Fibroblast of lung (primary cell): ENCODE data around the gene WEE1. TPM values are rescaled to one million over a fixed set of nuclear protein-coding genes. Genes with fewer than 3 reads are reported as not detected.

Experiments
- DNase-seq, 2 donors: peaks; one replicate each; pipeline versions ENCODE4 v3.0.0 to v3.0.0-alpha.2; 2010; ENCODE audit warnings: low read depth in 2 of 2
- H2AFZ ChIP-seq: 2 replicates; pipeline ENCODE4 v1.5.1; 2012; ENCODE audit warnings: low read length, control low read depth, inconsistent platforms
- H3K27ac ChIP-seq: 2 replicates; pipeline ENCODE4 v1.5.1; 2011; ENCODE audit warnings: low read length, control low read depth; ENCODE audit not compliant: insufficient read depth
- H3K27me3 ChIP-seq: 2 replicates; pipeline ENCODE4 v1.5.1; 2011; ENCODE audit warnings: mild to moderate bottlenecking, low read length; ENCODE audit not compliant: control insufficient read depth, insufficient read depth
- H3K36me3 ChIP-seq: 2 replicates; pipeline ENCODE4 v1.5.1; 2011; ENCODE audit warnings: low read length; ENCODE audit not compliant: control insufficient read depth, insufficient read depth
- H3K4me1 ChIP-seq: 2 replicates; pipeline ENCODE4 v1.5.1; 2011; ENCODE audit warnings: low read length; ENCODE audit not compliant: control insufficient read depth, insufficient read depth; ENCODE audit errors: extremely low read depth
- H3K4me2 ChIP-seq: 2 replicates; pipeline ENCODE4 v1.5.1; 2011; ENCODE audit warnings: low read length, control low read depth; ENCODE audit not compliant: insufficient read depth; ENCODE audit errors: extremely low read depth
- H3K4me3 ChIP-seq, 4 experiments: fragments of 200-600 bp in 1 of 4; sonication (generic) in 1 of 4; replicated peaks in 1 of 4; 2 replicates each; pipeline ENCODE4 v1.5.1; 2011 to 2016; ENCODE audit warnings: low read length in 4 of 4, low read depth in 3 of 4, mild to moderate bottlenecking in 3 of 4, control low read depth in 2 of 4, inconsistent platforms in 1 of 4, mixed read lengths in 1 of 4; ENCODE audit not compliant: insufficient read depth in 1 of 4; ENCODE audit errors: control extremely low read depth in 1 of 4
- H3K79me2 ChIP-seq: 2 replicates; pipeline ENCODE4 v1.5.1; 2012; ENCODE audit warnings: mild to moderate bottlenecking, low read length, inconsistent platforms; ENCODE audit not compliant: control insufficient read depth, insufficient read depth
- H3K9ac ChIP-seq: 2 replicates; pipeline ENCODE4 v1.5.1; 2011; ENCODE audit warnings: mild to moderate bottlenecking, low read length, control low read depth; ENCODE audit not compliant: insufficient read depth
- H3K9me3 ChIP-seq: 2 replicates; pipeline ENCODE4 v1.5.1; 2012; ENCODE audit warnings: low read depth, low read length; ENCODE audit not compliant: control insufficient read depth, insufficient read depth
- H4K20me1 ChIP-seq: 2 replicates; pipeline ENCODE4 v1.5.1; 2011; ENCODE audit warnings: low read length; ENCODE audit not compliant: control insufficient read depth, insufficient read depth; ENCODE audit errors: extremely low read depth
- EZH2 ChIP-seq: IDR thresholded peaks from 2 replicates; pipeline ENCODE4 v1.5.1; 2012; ENCODE audit warnings: low read length, control low read depth, mild to moderate bottlenecking; ENCODE audit errors: missing control alignments
- polyA plus RNA-seq, 2 donors: library from polyadenylated mRNA; depleted of rRNA in 1 of 2; stranded (reverse) in 1 of 2; unstranded in 1 of 2; fragments of >200 nt; gene quantifications; 2 replicates each; pipeline ENCODE4 v1.2.1, GENCODE V29; 2011 to 2012; ENCODE audit warnings: missing spikeins in 1 of 2
- total RNA-seq: library from RNA; depleted of rRNA; stranded (reverse); fragments of >200 nt; gene quantifications from 2 replicates; pipeline ENCODE4 v1.2.1, GENCODE V29; 2014
- TF ChIP-seq, protein P1 (sequence below), 2 donors: IDR thresholded peaks in 1 of 2; conservative IDR thresholded peaks in 1 of 2; 1 replicate in 1 of 2; 2 replicates in 1 of 2; pipeline ENCODE4 v1.5.1; 2011 to 2012; ENCODE audit warnings: low read length in 2 of 2, control low read depth in 1 of 2, inconsistent platforms in 1 of 2, low read depth in 1 of 2, mild to moderate bottlenecking in 1 of 2

WEE1 gene
- total and polyA plus RNA-seq, 2 donors (not counting 1 experiment from before 2014, with no cell fraction given), result 55.2 to 77.5 TPM

DNA sequence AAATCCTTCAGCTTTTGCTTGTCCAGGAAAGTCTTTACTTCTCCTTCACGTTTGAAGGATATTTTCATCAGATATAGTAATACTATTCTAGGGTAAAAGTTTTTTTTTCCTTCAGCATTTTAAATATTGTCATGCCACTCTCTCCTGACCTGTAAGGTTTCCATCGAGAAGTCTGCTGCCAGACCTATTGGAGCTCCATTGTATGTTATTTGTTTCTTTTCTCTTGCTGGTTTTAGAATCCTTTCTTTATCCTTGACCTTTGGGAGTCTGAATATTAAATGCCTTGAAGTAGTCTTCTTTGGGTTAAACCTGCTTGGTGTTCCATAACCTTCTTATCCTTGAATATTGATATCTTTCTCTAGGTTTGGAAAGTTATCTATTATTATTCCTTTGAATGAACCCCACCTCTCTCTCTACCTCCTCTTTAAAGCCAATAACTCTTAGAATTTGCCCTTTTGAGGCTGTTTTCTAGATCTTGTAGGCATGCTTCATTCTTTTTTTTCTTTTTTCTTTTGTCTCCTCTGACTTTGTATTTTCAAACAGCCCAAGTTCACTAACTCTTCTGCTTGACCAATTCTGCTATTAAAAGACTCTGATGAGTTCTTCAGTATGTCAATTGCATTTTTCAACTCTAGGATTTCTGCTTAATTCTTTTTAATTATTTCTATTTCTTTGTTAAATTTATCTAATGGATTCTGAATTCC, 12.0 kb upstream of the WEE1 start:
- no peak for TF ChIP-seq EZH2
- TF ChIP-seq, protein P1, sequence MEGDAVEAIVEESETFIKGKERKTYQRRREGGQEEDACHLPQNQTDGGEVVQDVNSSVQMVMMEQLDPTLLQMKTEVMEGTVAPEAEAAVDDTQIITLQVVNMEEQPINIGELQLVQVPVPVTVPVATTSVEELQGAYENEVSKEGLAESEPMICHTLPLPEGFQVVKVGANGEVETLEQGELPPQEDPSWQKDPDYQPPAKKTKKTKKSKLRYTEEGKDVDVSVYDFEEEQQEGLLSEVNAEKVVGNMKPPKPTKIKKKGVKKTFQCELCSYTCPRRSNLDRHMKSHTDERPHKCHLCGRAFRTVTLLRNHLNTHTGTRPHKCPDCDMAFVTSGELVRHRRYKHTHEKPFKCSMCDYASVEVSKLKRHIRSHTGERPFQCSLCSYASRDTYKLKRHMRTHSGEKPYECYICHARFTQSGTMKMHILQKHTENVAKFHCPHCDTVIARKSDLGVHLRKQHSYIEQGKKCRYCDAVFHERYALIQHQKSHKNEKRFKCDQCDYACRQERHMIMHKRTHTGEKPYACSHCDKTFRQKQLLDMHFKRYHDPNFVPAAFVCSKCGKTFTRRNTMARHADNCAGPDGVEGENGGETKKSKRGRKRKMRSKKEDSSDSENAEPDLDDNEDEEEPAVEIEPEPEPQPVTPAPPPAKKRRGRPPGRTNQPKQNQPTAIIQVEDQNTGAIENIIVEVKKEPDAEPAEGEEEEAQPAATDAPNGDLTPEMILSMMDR (conservative IDR thresholded peaks at IDR 0.05 in 1 of 2, IDR thresholded peaks at IDR 0.05 in 1 of 2; ENCODE audit: low read depth in 1 of 2, low read length in 2 of 2), result no peak

DNA sequence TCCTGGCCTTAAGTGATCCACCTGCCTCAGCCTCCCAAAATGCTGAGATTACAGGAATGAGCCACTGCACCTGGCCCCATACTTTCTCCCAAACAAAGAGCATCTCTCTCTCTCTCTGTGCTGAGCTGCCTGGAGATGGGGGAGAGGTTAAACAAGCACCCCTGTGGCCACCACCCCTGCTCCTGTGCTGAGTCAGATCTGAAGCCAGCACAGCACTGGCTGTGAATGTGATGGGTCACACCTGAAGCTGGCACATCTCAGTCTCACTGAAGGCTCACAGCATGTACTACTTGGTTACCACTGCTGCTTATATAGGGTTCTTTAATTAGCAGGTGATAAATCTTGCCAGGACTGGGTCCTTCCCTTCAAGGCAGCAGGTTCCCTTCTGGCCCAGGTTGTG, 10.8 kb upstream of the WEE1 start:
- TF ChIP-seq, protein P1 (conservative IDR thresholded peaks at IDR 0.05 in 1 of 2, IDR thresholded peaks at IDR 0.05 in 1 of 2; ENCODE audit: low read depth in 1 of 2, low read length in 2 of 2), result no peak
- TF ChIP-seq EZH2, result no peak
- H3K9ac ChIP-seq, result no peak overlapping the region
- peaks cover 14% of the 10 kb centered on the region for H3K4me1 ChIP-seq
- H4K20me1 ChIP-seq, result no peaks in the 10 kb centered on the region
- H3K4me2 ChIP-seq, result no peak overlapping the region
- H3K27ac ChIP-seq, result no peak overlapping the region
- no peak overlapping the region for H2AFZ ChIP-seq
- H3K79me2 ChIP-seq, result no peaks in the 10 kb centered on the region
- H3K9me3 ChIP-seq, result no peaks in the 10 kb centered on the region
- H3K4me3 ChIP-seq, result no peak overlapping the region
- H3K27me3 ChIP-seq, result no peaks in the 10 kb centered on the region
- H3K36me3 ChIP-seq, result no peaks in the 10 kb centered on the region
- DNase-seq, result no peak

More for the DNA sequence above, 12.0 kb upstream of the WEE1 start:
- Histone ChIP-seq H3K4me2 (no peak overlapping the region), H3K79me2 (no peaks in the 10 kb centered on the region), H3K27ac (no peak overlapping the region), H3K4me3 (no peak overlapping the region), H3K36me3 (no peaks in the 10 kb centered on the region), H3K27me3 (no peaks in the 10 kb centered on the region), H3K9me3 (no peaks in the 10 kb centered on the region), H3K4me1 (peaks cover 5% of the 10 kb centered on the region), H3K9ac (no peak overlapping the region), H2AFZ (no peak overlapping the region), H4K20me1 (no peaks in the 10 kb centered on the region)
- DNase-seq, result no peak

DNA sequence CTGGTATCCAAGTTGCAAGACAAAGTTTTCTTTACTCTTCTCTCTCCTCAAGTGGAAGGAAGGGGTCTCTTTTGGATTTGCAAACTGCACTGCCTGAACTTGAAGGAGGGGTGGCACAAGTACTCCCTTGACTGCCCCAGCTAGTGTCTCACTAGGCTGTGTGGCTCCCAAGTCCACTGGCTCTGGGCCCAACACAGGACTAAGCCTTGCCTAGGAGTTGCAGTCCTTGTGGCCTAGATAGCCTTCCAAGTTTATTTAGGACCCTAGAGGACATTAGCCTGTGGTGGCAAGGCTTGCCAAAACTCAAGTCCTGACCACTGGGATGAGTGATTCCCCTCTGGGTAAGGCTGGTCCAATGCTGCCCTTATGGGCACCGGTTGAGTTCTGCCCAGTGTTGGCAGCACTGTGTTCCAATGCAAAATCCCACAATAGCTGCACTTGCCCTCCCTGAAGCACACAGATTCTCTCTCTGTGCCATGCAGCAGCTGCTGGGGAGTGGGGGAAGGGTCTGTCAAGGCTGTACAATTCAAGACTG, 10.2 kb upstream of the WEE1 start:
- Histone ChIP-seq H3K27me3 (no peaks in the 10 kb centered on the region), H3K79me2 (no peaks in the 10 kb centered on the region), H3K27ac (no peak overlapping the region), H3K4me3 (no peak overlapping the region), H3K9me3 (no peaks in the 10 kb centered on the region), H3K9ac (no peak overlapping the region), H2AFZ (no peak overlapping the region), H4K20me1 (no peaks in the 10 kb centered on the region), H3K36me3 (no peaks in the 10 kb centered on the region), H3K4me1 (peaks cover 17% of the 10 kb centered on the region), H3K4me2 (no peak overlapping the region)
- TF ChIP-seq, protein P1 (conservative IDR thresholded peaks at IDR 0.05 in 1 of 2, IDR thresholded peaks at IDR 0.05 in 1 of 2; ENCODE audit: low read depth in 1 of 2, low read length in 2 of 2), result no peak
- no peak for TF ChIP-seq EZH2
- no peak for DNase-seq
